Motor neuron (in vitro differentiated cells): ENCODE data around the gene LGSN. TPM values are rescaled to one million over a fixed set of nuclear protein-coding genes. Genes with fewer than 3 reads are reported as not detected.
"Not testable (repeated sequence)": the region's sequence is repeated elsewhere in the genome, so short reads cannot be mapped to it uniquely, and the experiment has no call there.

Experiments used
- ATAC-seq, 8 experiments: fragments of 200-7000 bp; cut with Tn5 transposase; replicated peaks in 6 of 8; 2 replicates each; pipeline ENCODE4 v1.8.0; 2021; ENCODE audit warnings: mild to moderate bottlenecking in 8 of 8, moderate library complexity in 8 of 8
- H3K27ac ChIP-seq, 2 donors: fragments of 250-450 bp; sonication (Bioruptor Pico); 2 replicates each; pipeline ENCODE4 v1.9.0; 2021; ENCODE audit warnings: antibody characterized with exemption in 2 of 2, mild to moderate bottlenecking in 2 of 2, moderate library complexity in 1 of 2
- H3K4me1 ChIP-seq, 2 donors: fragments of 250-450 bp; sonication (Bioruptor Pico); replicated peaks in 1 of 2; 2 replicates each; pipeline ENCODE4 v1.6.1; 2021; ENCODE audit warnings: antibody characterized with exemption in 2 of 2, mild to moderate bottlenecking in 2 of 2, moderate library complexity in 1 of 2
- H3K4me3 ChIP-seq, 5 donors: fragments of 250-450 bp; sonication (Bioruptor Pico); 2 replicates each; pipeline ENCODE4 v1.9.0; 2021; ENCODE audit warnings: antibody characterized with exemption in 5 of 5, mild to moderate bottlenecking in 5 of 5, moderate library complexity in 4 of 5
- WGBS, 10 experiments: fragments of 450-650 bp; shearing (Covaris generic); methylation state at CpG; one replicate each; pipeline ENCODE4 v1.0.0; 2022; 5-methylcytosine and 5-hydroxymethylcytosine counted together
- in situ Hi-C, 9 experiments: fragments of 400-800 bp; cut with MboI; loops; one replicate each; pipeline ENCODE4 v1.15.0; 2021; ENCODE audit warnings: low sequenced_read_pairs in 9 of 9, low pct_unique_long_range_greater_than_20kb in 2 of 9; ENCODE audit not compliant: unreplicated experiment in 9 of 9
- total RNA-seq, 8 experiments: library from RNA; unstranded; fragments of 300-600 nt; gene quantifications; 2 replicates each; pipeline versions ENCODE4 v1.2.3 to v1.2.4, GENCODE V29; 2022

The LGSN gene
- total RNA-seq, 8 experiments from 2014 or later = 0.05 to 0.46 (median 0.19) TPM; not detected in 2

- Histone ChIP-seq H3K4me3 (no peak overlapping the region), H3K4me1 (no peaks in the 10 kb centered on the region), H3K27ac (no peak overlapping the region)
- in situ Hi-C loops = loop anchor here in 1 of 9 experiments (25.0 kb wide), 1 partner anchor 447 kb away; no protein-coding TSS in a partner anchor
- no peak for ATAC-seq
Measured at GRCh38 chr6:63340351-63340750, 20.6 kb upstream of the LGSN start.

GRCh38 chr6:63334652-63335051 lies 14.9 kb upstream of the LGSN start:
- H3K27ac ChIP-seq, H3K4me3 ChIP-seq, H3K4me1 ChIP-seq, ATAC-seq: not testable (repeated sequence)
- WGBS, 10 experiments = 50 to 100% (median 88%) methylated on average over 1 to 2 of the region's 2 CpGs; no CpG with 5 or more reads in 5 of the 10 experiments
- in situ Hi-C loops = loop anchor here in 1 of 9 experiments (25.0 kb wide), 1 partner anchor 453 kb away; no protein-coding TSS in a partner anchor

GRCh38 chr6:63333440-63333839 lies 13.7 kb upstream of the LGSN start:
- in situ Hi-C loops = loop anchor here in 1 of 9 experiments (25.0 kb wide), 1 partner anchor 454 kb away; no protein-coding TSS in a partner anchor
- 27 to 91% (median 60%) methylated on average over 1 to 2 of the region's 2 CpGs; no CpG with 5 or more reads in 5 of the 10 experiments for WGBS, 10 experiments
- no peak overlapping the region for H3K4me3 ChIP-seq
- no peak overlapping the region for H3K27ac ChIP-seq
- H3K4me1 ChIP-seq = no peaks in the 10 kb centered on the region
- ATAC-seq = no peak

GRCh38 chr6:63326630-63327029 lies 6.8 kb upstream of the LGSN start:
- in situ Hi-C loops = loop anchor here in 1 of 9 experiments (25.0 kb wide), 1 partner anchor 461 kb away; no protein-coding TSS in a partner anchor
- ATAC-seq, H3K4me1 ChIP-seq, H3K27ac ChIP-seq, H3K4me3 ChIP-seq: not testable (repeated sequence)
- 86 to 100% (median 100%) methylated on average over 1 to 5 of the region's 15 CpGs; no CpG with 5 or more reads in 6 of the 10 experiments for WGBS, 10 experiments

- peaks cover 0 to 4% of the 10 kb centered on the region in 2 donors for H3K4me1 ChIP-seq
- no peak overlapping the region for H3K4me3 ChIP-seq
- no peak for ATAC-seq
- in situ Hi-C loops = no loop called here
- WGBS, 10 experiments = 50 to 100% (median 100%) methylated on average over 1 of the region's 1 CpG; no CpG with 5 or more reads in 3 of the 10 experiments
- no peak overlapping the region for H3K27ac ChIP-seq
Measured at GRCh38 chr6:63322981-63323380, 3.2 kb upstream of the LGSN start.

GRCh38 chr6:63321821-63322220 lies 2.0 kb upstream of the LGSN start:
- in situ Hi-C loops = no loop called here
- no peak for ATAC-seq
- Histone ChIP-seq H3K4me1 (peaks cover 0 to 4% of the 10 kb centered on the region in 2 donors), H3K4me3 (no peak overlapping the region), H3K27ac (no peak overlapping the region)
- 10 to 100% (median 86%) methylated on average over 1 of the region's 1 CpG; no CpG with 5 or more reads in 2 of the 10 experiments for WGBS, 10 experiments

- in situ Hi-C loops = no loop called here
- H3K27ac ChIP-seq = no peak overlapping the region
- ATAC-seq = no peak
- 0 to 83% (median 64%) methylated on average over 1 of the region's 1 CpG; no CpG with 5 or more reads in 6 of the 10 experiments for WGBS, 10 experiments
- peaks cover 0 to 4% of the 10 kb centered on the region in 2 donors for H3K4me1 ChIP-seq
- no peak overlapping the region for H3K4me3 ChIP-seq
Measured at GRCh38 chr6:63317641-63318040, 2.1 kb downstream of the LGSN start.

- peaks cover 0 to 4% of the 10 kb centered on the region in 2 donors for H3K4me1 ChIP-seq
- in situ Hi-C loops = no loop called here
- no peak overlapping the region for H3K4me3 ChIP-seq
- 0 to 100% (median 68%) methylated on average over 1 to 3 of the region's 3 CpGs for WGBS, 10 experiments
- H3K27ac ChIP-seq = no peak overlapping the region
- no peak for ATAC-seq
Measured at GRCh38 chr6:63316113-63316512, 3.7 kb downstream of the LGSN start.

- in situ Hi-C loops = no loop called here
- Histone ChIP-seq H3K4me1 (no peaks in the 10 kb centered on the region), H3K4me3 (no peak overlapping the region), H3K27ac (no peak overlapping the region)
- WGBS, 10 experiments = 70 to 100% (median 90%) methylated on average over 1 to 2 of the region's 2 CpGs; no CpG with 5 or more reads in 1 of the 10 experiments
- ATAC-seq = no peak
Measured at GRCh38 chr6:63313111-63313510, 6.7 kb downstream of the LGSN start.

- in situ Hi-C loops = no loop called here
- ATAC-seq = peak in 4 of 8 experiments; percentile 39 to 98 (median 92)
- no peak overlapping the region for H3K27ac ChIP-seq
- no peaks in the 10 kb centered on the region for H3K4me1 ChIP-seq
- whole genome bisulfite sequencing, 10 experiments = 32 to 83% (median 69%) methylated on average over 1 to 3 of the region's 3 CpGs; no CpG with 5 or more reads in 2 of the 10 experiments
- H3K4me3 ChIP-seq = no peak overlapping the region
Measured at GRCh38 chr6:63307581-63308246, 12.1 kb downstream of the LGSN start.

- no peak overlapping the region for H3K27ac ChIP-seq
- WGBS, 10 experiments = 44 to 100% (median 80%) methylated on average over 1 to 3 of the region's 3 CpGs
- ATAC-seq = no peak
- no peaks in the 10 kb centered on the region for H3K4me1 ChIP-seq
- H3K4me3 ChIP-seq = no peak overlapping the region
- in situ Hi-C loops = no loop called here
Measured at GRCh38 chr6:63306420-63306819, 13.4 kb downstream of the LGSN start.

- in situ Hi-C loops = no loop called here
- WGBS, 10 experiments = 53 to 100% (median 84%) methylated on average over 1 to 2 of the region's 2 CpGs; no CpG with 5 or more reads in 2 of the 10 experiments
- Histone ChIP-seq H3K4me3 (no peak overlapping the region), H3K4me1 (no peaks in the 10 kb centered on the region), H3K27ac (no peak overlapping the region)
- ATAC-seq = peak in 2 of 8 experiments; percentile 61 to 82
Measured at GRCh38 chr6:63305277-63305676, 14.5 kb downstream of the LGSN start.

GRCh38 chr6:63303476-63303875 lies 16.3 kb downstream of the LGSN start:
- no peaks in the 10 kb centered on the region for H3K4me1 ChIP-seq
- in situ Hi-C loops = no loop called here
- ATAC-seq = no peak

GRCh38 chr6:63299667-63300066 lies 20.1 kb downstream of the LGSN start:
- no peak for ATAC-seq
- in situ Hi-C loops = no loop called here
- no peak overlapping the region for H3K4me3 ChIP-seq
- H3K27ac ChIP-seq = no peak overlapping the region
- no peaks in the 10 kb centered on the region for H3K4me1 ChIP-seq
- 45 to 100% (median 84%) methylated on average over 1 to 2 of the region's 2 CpGs for WGBS, 10 experiments

More at GRCh38 chr6:63303476-63303875, 16.3 kb downstream of the LGSN start:
- Histone ChIP-seq H3K27ac (no peak overlapping the region), H3K4me3 (no peak overlapping the region)
